ENCODE measurements around the gene TTLL12. TPM values are rescaled to one million over a fixed set of nuclear protein-coding genes. Genes with fewer than 3 reads are reported as not detected.

The TTLL12 gene
- total RNA-seq, 1 experiment from 2014 or later, result 113 TPM

DNA sequence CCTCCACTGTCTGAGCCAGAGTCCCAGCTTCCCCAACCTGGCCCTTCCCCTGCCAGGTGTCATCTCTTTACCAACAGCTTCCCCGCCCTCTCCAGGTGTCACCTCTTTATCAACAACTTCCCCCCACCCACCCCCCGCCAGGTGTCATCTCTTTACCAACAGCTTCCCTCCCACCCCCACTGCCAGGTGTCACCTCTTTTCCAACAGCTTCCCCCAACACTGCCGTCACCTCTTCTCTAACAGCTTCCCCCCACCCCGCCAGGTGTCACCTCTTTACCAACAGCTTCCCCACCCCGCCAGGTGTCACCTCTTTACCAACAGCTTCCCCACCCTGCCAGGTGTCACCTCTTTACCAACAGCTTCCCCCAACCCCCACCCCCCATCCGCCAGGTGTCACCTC lies 29.8 kb upstream of the TTLL12 start:
- DNase-seq (ENCODE audit: low read depth), result no peak

DNA sequence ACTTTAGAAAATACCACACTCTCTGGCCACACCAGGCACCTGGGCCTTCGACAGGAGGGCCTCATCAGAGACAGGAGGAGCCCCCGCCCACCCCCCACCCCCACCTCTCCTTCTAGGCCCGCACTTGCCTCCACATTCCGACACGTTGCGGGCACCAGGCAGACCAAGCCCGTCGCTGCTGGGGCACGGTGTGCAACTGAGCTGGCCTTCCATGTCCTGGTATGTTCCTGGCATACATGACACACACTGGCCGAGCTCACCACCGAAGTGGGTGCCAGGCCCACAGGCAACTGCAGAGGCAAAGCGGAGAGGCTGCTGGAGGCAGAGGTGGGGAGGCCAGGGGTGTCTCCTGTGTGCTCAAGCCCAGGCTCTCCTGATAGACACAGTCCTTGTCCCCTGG lies 27.0 kb upstream of the TTLL12 start:
- DNase-seq (ENCODE audit: low read depth), result no peak

DNA sequence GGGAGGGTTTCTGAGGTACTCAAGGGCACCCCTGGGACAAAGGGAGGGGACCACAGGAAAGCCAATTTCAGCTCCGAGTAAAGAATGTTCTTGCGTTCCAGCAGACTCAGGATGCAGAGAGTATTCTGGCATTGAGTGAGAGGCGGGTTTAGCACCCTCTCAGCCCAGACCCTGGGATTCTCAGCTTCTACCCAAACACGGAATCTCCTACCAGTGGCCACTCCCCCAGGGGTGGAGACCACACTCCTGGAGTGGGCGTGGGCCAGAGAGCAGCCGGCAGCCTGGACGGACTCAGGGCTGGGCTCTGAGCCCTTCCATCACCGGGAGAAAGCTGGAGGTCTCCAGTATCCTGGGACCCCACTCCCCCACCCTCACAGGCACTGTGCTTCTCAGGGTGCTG lies 26.1 kb upstream of the TTLL12 start:
- DNase-seq (ENCODE audit: low read depth), result no peak

DNA sequence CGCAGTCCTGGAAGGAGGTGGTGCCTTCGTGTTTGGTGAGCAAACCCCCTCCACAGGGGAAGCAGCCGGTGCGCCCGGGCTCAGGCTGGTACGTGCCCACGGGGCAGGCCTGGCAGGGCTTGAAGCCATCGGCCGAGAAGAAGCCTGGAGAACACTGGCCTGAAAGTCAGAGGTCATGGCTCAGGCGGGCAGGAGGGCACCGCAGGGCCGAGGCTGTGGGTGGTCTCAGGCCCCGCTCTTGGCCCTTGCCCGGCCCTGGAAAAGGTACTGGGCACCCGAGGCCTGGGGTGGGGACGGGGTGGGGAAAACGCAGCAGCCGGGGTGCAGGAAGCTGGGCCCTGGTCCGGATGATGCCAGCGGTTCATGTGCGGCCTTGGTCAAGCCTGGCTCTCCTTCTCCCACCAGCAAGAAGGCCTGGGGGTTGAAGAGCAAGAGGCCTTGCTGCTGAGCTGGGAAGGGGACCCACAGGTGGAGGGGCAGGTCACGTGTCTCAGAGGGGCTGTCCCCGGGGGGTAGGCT lies 25.6 kb upstream of the TTLL12 start:
- no peak for DNase-seq (ENCODE audit: low read depth)

DNA sequence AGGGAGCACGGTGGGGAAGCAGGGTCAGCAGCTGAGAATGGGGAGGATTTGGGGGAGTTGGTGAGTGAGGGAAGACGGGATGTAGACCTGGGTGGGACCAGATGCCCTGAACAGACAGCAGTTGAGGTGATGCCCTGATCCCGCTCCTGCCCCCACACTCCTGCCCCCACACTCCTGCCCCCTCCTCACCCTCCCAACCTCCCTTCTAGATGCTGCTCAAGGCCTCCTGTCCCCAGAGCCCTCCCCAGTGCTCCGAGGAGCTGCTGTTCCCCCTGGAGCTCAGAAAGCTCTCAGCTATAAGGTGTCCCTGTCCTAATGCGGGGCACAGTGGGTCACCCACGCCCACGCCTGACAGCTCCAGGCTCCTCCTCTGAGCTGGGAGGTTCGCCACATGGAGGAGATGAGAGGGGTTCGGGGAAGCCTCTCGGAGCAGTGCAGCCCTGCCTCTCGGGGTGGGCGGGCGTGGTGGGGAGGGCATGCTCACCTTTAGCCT lies 25.1 kb upstream of the TTLL12 start:
- DNase-seq (ENCODE audit: low read depth), result no peak

DNA sequence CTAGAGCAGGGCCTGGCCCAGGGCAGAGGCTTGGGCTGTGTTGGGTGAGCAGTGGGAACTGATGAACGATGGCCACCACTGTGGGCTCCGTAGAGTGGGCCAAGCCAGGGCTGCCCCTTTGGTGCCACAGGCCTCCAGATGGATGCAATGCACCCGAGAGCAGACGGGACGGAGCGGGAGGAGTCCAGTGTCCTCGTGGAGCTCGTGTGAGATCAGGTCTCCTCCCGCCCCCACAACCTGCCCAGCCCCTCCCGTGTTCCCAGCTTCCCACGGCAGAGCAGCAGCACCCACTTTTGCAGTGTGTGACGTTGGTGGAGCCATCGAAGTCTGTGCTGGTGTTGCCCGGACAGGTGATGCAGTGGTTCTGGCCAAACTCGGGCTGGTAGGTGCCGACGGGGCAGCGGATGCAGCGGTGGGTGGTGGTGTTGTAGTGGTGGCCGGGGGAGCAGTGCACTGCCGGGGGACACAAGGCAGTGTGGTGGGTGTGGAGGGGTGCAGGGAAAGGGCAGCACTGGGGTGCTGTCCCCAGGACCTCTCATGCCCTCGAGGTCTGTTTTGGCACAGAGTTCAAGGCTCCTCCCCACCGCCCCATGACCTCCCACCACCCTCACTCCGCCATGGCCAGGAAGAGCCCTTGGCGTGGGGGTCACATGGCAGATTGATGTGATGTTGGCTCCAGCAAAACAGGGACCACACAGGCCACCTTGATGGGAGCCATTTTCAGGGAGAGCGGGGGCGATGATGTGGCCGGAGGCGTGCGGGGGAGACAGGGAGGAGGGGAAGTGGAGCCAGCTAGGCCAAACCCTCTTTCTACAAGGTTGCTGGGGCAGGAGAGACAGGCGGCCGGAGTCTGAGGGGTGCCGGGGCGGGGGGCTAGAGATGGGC lies 23.9 kb upstream of the TTLL12 start:
- no peak for DNase-seq (ENCODE audit: low read depth)

DNA sequence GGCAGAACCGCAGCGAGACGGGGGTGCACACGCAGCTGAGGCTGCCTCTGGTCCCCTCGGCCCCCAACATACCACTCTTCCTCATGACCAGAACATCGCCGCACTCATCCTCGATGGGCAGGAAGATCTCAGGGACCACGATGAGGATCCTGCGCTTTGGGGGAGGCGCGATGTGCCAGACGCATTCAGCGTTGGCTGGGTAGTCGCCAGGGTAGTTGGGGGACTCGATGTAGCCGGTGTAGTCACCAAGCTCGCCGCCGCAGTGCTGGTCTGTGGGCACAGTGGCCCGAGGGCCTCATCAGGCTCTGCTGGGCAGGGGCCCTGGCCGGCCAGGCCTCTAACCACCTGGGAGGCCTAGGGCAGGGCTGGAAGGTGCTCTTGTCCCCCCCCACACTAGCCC lies 23.0 kb upstream of the TTLL12 start:
- no peak for DNase-seq (ENCODE audit: low read depth)

DNA sequence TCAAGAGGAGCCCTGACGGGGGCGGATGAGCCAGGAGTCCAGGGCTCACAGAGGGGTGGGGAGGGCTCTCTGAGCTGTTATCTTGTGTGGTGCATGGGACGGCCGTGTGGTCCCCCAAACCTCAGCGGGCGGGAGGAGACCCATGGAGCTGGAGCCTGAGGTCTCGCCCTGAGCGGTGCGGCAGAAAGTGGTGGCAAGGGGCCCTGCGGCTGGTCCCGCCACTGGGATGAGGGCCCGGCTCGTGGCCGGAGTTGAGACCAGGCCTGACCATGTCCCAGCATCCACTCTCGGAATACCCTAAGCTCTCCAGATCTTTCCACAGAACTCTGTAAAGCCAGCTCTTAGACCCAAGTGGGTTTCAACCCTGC lies 22.6 kb upstream of the TTLL12 start:
- DNase-seq (ENCODE audit: low read depth), result no peak

DNA sequence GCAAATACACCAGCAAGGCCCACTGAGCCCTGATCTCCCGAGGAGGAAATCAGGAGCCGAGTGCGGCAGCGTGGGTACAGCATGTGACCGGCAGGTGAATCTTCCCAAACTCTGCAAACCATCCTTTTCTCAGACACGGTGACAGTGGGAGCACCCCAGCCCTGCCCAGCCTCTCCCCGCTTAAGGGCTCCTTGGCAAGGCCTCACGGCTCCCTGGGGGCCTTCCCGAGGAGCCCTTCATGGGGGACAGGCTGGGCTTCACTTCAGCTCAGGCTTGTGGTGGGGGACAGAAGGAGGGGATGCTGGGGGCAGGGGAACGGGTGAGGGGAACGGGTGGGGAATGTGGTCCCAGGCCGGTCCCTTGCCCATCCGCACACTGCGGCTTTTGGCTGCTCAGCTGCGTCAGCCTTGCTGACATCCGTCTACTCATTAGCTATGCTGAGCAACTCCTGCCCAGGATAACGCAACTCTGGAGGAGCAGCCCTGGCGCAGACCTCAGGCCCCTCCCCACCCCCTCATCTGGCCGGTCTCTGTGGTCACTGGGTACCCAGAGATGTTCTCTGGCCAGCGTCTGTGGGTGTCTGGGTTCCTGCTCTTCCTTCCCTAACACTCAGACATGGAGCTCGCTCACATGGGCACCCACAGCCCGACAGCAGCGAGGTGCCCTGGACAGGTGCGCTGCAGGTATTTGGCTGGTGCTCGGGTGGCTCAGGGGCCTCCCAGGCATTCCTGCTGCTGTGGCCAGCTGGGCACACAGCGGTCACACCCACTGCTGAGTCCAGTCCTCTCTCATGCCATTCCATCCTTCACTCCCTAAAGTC lies 22.0 kb upstream of the TTLL12 start:
- DNase-seq (ENCODE audit: low read depth), result no peak

DNA sequence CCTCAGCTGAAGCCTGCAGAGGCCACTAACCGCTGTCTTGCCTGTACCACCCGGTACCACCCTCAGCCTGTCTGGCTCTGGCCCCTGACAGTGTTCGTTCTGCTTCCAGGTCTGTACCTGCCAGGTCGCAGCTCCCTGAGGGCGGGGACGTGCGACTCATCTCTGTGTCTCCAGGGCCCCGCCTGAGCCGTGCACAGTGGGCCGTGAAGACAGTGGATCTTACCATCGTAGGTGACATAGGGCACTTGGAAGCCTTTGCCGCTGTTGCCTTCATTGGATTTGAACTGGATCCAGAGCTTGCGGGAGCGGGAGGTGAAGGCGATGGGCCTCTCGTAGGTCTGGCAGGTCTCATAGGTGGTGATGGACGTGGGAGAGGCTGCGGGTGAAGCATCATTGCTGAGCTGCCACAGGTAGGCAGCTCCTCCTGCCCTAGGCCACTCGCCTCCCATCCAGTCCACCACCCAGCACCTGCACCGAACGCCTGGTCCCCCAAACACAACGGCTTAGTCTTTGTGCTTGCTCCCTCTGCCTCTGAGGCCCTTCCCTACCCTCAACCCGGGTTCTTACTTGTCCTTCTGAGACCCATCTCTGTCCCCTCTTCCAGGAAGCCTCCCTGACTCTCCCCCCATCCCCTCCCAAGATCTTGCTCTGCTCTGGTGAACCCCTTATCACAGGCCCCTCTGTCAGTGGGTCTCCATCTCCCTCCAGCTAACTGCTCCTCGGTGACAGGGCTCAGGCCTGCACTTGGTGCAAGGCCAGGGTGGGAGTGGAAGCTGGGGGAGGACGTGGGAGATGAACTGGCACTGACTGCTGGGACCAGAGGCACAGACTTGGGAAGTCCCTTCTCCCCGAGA lies 21.1 kb upstream of the TTLL12 start:
- no peak for DNase-seq (ENCODE audit: low read depth)

DNA sequence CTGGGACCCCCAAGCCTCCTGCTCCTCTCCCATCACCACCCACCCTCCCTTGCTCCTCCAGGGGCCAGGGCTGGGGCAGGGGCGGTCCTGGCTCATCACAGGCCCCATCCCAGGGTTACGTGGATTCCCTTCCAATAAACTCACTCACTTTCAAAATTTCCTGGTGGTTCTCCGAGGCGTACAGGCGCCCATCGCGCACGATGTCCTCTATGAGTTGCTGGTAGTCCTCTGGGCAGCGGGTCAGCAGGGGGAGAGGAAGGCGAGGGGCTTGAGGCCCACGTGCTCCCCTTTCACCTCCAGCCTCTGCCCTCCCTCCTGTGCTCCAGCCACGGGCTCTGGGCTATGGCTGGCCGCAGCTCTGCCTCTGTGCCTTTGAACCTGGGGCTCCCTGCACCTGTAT lies 20.5 kb upstream of the TTLL12 start:
- DNase-seq (ENCODE audit: low read depth), result no peak

DNA sequence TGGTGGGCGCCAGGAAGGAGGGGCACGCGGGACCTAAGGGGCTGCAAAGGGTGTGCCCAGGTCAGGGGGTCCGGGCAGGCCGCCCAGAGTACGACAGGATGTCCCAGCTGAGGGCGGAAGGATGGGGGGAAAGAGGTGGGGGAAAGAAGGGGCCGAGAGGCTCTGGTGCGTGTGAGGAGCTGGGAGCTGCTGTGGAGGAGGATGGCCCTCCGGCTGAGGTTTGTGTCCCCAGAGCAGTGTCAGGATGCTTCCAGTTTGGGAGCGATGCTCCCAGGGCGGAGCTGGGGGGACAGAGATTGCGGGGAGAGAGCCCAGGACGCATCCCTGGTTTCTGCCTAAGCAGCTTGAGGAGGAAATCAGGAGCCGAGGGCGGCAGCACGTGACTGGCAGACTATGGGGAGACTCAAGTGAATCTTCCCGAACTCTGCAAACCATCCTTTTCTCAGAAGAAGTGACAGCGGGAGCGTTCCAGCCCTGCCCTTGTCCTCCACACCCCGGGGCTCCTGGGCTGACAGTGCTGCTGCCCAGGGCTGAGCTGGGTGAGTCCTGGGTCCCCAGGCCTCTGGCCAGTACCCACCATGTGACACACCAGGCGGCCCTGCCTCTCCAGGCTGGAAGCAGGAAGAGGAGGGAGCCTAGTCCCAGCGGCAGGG lies 19.7 kb upstream of the TTLL12 start:
- no peak for DNase-seq (ENCODE audit: low read depth)

DNA sequence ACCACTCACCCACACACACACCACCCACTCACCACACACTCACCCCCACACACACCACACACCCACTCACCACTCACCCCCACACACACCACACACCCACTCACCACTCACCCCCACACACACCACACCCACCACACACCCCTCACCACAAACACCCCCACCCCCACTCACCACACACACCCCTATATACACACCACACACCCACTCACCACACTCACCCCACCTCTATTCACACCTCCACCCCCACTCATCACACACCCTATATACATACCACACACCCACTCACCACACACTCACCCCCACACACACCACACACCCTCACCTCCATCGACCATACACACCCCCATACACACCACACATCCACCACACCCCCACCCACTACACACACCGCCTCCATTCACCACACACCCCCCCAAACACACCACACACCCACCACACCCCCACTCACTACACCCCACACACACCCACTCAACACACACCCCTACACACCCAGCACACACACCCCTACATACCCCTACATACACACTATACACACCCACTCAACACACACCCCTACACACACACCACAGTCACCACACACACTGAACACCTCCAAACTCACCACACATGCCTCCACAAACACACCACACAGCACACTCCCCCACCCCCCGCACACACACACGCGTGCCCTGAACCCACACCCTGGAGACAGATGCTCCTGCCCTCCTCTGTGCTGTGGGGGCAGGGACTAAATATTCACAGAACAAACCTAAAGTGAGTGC lies 19.0 kb upstream of the TTLL12 start:
- no peak for DNase-seq (ENCODE audit: low read depth)

DNA sequence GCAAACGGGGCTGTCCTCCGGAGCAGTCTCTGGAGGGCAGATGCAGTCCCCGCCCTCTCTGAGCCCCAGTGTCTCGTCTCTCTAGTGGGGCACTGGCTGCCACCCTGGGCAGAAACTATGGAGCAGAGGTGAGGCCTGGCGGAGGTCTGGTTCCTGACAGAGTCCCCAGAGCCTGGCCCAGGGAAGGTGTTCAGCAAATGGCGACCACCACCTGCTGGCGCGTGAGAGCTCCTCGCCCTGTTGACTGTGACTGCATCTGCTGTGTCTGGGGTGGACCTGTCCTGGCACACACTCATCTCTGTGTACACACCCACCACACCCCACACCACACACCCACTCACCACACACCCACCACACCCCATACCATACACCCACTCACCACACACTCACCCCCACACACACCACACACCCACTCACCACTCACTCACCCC lies 18.3 kb upstream of the TTLL12 start:
- no peak for DNase-seq (ENCODE audit: low read depth)

DNA sequence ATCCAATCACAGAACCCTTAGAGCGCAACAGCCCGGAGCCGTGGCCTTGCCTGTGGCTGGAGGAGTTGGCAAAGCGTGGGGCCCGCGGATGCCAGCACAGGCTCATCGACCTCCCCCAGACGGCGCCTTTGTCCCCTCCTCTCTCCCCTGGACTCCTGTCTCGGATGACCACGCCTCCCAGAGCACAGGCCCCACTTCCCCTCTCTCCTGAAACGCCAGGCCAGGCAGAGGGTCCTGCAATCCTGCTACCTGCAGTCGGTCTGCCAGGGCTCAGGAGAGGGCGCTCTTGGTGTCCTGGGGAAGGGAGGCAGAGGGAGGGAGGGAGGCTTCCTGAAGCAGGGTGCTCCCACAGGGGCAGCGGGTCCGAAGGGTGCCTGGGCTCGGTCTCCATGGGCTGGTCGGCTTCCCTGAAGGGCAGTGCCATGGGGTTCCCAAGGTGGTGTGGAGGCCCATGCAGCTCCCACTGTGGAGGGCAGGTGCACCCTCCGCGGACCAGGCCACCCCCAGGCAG lies 16.6 kb upstream of the TTLL12 start:
- no peak for DNase-seq (ENCODE audit: low read depth)

DNA sequence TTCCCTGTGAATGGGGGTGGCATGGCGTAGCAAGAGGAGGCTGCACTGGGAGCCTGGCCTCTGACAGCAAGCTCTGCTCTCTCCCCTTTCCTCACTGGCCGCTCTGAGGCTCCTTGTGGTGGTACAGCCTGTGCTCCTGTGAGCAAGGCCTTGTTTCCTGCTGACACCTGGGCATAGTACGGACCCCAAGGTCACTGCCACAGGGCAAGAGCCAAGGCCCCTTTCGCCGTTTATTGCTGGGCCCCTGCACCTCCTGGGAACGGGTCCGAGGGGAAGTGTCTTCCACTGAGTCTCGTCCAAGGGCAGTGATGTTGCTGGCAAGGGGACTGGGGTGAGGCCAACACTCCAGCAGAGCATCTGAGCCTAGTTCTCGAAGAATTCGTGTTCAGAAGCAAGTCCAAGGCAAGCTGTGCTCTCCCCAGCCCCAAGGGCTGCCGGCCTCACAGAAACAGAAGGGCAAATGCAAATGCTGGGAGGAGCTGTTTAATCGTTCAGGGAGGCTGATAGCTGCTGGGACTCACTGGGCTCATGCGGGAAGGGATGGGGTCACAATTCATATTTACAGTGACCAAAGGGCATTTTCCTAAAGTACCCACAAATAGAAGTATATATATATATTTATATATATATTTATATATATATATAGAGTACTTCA lies 15.9 kb upstream of the TTLL12 start:
- DNase-seq (ENCODE audit: low read depth), result no peak

DNA sequence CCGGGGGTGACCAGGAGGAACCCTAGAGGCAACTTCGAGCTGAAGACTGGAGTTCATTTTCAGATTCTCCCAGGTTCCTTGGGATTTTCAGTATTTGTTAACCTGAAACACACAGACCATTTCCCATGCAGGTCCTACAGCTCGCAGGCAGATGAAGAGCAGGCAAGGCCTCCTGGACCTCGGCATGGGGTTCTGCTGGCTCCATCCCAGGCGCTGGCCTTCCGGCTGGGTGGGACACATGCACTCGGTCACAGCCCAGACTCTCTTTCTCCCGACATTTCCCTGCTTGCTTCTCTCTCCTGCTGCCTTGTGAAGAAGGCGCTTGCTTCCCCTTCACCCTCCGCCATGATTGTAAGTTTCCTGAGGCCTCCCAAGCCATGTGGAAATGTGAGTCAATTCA lies 15.4 kb upstream of the TTLL12 start:
- no peak for DNase-seq (ENCODE audit: low read depth)

DNA sequence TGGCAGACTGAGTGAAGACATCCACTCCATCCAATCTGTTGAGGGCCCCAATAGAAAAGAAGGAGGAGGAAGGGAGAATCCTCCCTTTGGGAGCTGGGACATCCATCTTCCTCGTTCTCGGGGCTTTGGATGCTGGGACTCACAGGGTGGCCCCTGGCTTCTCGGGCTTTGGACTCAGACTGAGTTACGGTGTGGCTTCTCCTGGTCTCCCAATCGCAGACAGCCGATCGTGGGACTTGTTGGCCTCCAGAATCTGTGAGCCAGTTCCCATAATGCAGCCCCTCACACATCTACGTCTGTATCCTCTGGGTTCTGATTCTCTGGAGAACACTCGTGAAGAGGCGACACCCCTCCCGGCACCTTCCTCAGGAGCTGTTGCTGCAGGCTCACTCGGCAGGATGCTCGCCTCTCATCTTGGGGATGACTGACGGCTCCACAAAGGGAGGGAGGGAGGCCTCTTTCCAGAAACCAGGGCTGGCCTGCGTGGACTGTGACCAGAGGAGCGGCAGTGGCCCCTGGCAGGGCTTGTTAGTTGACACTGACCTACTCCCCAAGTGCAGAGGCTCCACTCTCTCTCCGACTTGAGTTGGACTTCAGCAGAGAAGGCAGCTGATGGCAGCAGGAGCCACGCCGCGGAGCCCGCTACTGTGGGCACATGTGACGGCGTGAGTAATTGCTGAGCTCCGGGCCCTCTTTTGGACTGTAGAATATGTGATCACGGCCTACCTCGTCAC lies 14.7 kb upstream of the TTLL12 start:
- no peak for DNase-seq (ENCODE audit: low read depth)

DNA sequence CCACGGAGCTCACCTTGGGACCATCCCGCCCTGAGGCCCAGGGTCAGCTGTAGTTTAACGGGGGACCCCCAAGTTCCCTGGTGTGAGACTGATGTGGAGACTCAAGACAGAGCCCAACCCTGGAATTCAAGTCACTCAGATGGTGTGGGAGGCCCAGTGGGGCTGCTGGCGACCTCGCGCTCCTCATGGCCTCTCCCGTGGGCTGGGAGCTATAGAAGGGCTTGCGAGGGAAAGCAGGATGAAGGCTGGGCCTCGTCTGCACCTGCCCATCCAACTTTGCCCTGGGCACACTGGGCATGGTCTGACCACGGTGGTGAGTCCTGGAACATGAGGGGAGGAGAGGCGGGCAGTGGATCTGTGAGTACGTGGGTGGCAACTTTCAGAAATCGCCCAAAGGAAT lies 13.6 kb upstream of the TTLL12 start:
- no peak for DNase-seq (ENCODE audit: low read depth)
